Uterus (tissue), 4 donors: Measurements from ENCODE around the gene RAB3D. TPM values are rescaled to one million over a fixed set of nuclear protein-coding genes. Genes with fewer than 3 reads are reported as not detected.
"Not testable (repeated sequence)": the region's sequence is repeated elsewhere in the genome, so short reads cannot be mapped to it uniquely, and the experiment has no call there.

ENCODE experiments used
- DNase-seq, 2 donors: peaks; one replicate each; pipeline ENCODE4 v3.0.0-alpha.2; 2019 to 2020
- H3K27ac ChIP-seq, 2 donors: fragments of 200-600 bp; sonication (generic); 1 replicate in 1 of 2; 2 replicates in 1 of 2; pipeline ENCODE4 v1.5.1; 2016 to 2018
- H3K27me3 ChIP-seq, 2 donors: fragments of 200-600 bp; sonication (generic); one replicate each; pipeline ENCODE4 v1.5.1; 2018 to 2019; ENCODE audit warnings: control low read depth in 1 of 2
- H3K36me3 ChIP-seq, 2 donors: fragments of 200-600 bp; sonication (generic); one replicate each; pipeline ENCODE4 v1.5.1; 2019; ENCODE audit warnings: control low read depth in 1 of 2
- H3K4me1 ChIP-seq, 2 donors: fragments of 200-600 bp; sonication (generic); one replicate each; pipeline ENCODE4 v1.5.1; 2018 to 2019; ENCODE audit warnings: control low read depth in 1 of 2
- H3K4me3 ChIP-seq, 2 donors: fragments of 200-600 bp; sonication (generic); 1 replicate in 1 of 2; 2 replicates in 1 of 2; pipeline ENCODE4 v1.5.1; 2018 to 2019; ENCODE audit warnings: mild to moderate bottlenecking in 1 of 2
- H3K9me3 ChIP-seq, 2 donors: fragments of 200-600 bp; sonication (generic); one replicate each; pipeline ENCODE4 v1.5.1; 2019; ENCODE audit warnings: control low read depth in 1 of 2
- CTCF ChIP-seq, 4 experiments: fragments of 200-600 bp in 2 of 4; fragments of 450-650 bp in 2 of 4; sonication (generic) in 2 of 4; IDR thresholded peaks; one replicate each; pipeline ENCODE4 v1.5.1; 2016 to 2019; ENCODE audit warnings: antibody characterized with exemption in 4 of 4, mild to moderate bottlenecking in 2 of 4, moderate library complexity in 1 of 4
- POLR2A ChIP-seq, 2 donors: fragments of 450-650 bp; IDR thresholded peaks; one replicate each; pipeline ENCODE4 v1.6.1; 2016; ENCODE audit warnings: antibody characterized with exemption in 2 of 2, mild to moderate bottlenecking in 1 of 2, moderate library complexity in 1 of 2
- intact Hi-C: fragments of 100-400 bp; cut with DNase I; formaldehyde crosslinking; loops from one replicate; pipeline ENCODE4 v1.15.1; 2023; ENCODE audit warnings: low total_unique reads
- total RNA-seq, 4 donors: library from RNA; depleted of rRNA in 3 of 4; stranded (reverse); fragments of >200 nt in 3 of 4; gene quantifications; one replicate each; pipeline versions ENCODE4 v1.1.0 to v1.2.4, GENCODE V29; 2014 to 2023
- donor health status: DM: yes; HTN: yes; CAD: no.

RAB3D gene
- total RNA-seq, 4 donors from 2014 or later: 14.3 to 61.6 (median 25.7) TPM

- TF ChIP-seq CTCF (IDR thresholded peaks at IDR 0.05) (no peak), POLR2A (IDR thresholded peaks at IDR 0.05) (no peak)
- H3K27ac ChIP-seq: peak overlapping the region; percentile 83 to 88
- H3K4me1 ChIP-seq: no peaks in the 10 kb centered on the region
- no peaks in the 10 kb centered on the region for H3K9me3 ChIP-seq
- DNase-seq: no peak
- H3K36me3 ChIP-seq: no peaks in the 10 kb centered on the region
- no peaks in the 10 kb centered on the region for H3K27me3 ChIP-seq
- intact Hi-C loops: no loop called here
- no peak overlapping the region for H3K4me3 ChIP-seq
Measured at GRCh38 chr19:11338121-11338520, 1.3 kb downstream of the RAB3D start.

- intact Hi-C loops: no loop called here
- Histone ChIP-seq H3K36me3 (no peaks in the 10 kb centered on the region), H3K4me3 (no peak overlapping the region), H3K27me3 (no peaks in the 10 kb centered on the region), H3K4me1 (no peaks in the 10 kb centered on the region), H3K9me3 (no peaks in the 10 kb centered on the region), H3K27ac (no peak overlapping the region)
- DNase-seq: no peak
- TF ChIP-seq CTCF (IDR thresholded peaks at IDR 0.05) (no peak), POLR2A (IDR thresholded peaks at IDR 0.05) (no peak)
Measured at GRCh38 chr19:11337080-11337479, 2.4 kb downstream of the RAB3D start.

GRCh38 chr19:11335449-11336146 is 3.9 kb downstream of the RAB3D start:
- no peaks in the 10 kb centered on the region for H3K36me3 ChIP-seq
- H3K27ac ChIP-seq: no peak overlapping the region
- intact Hi-C loops: no loop called here
- TF ChIP-seq POLR2A (IDR thresholded peaks at IDR 0.05) (no peak), CTCF (IDR thresholded peaks at IDR 0.05) (no peak)
- H3K9me3 ChIP-seq: no peaks in the 10 kb centered on the region
- no peaks in the 10 kb centered on the region for H3K27me3 ChIP-seq
- no peaks in the 10 kb centered on the region for H3K4me1 ChIP-seq
- no peak overlapping the region for H3K4me3 ChIP-seq
- DNase-seq: no peak

GRCh38 chr19:11333838-11334237 is 5.6 kb downstream of the RAB3D start:
- H3K27me3 ChIP-seq, H3K36me3 ChIP-seq, DNase-seq, H3K4me3 ChIP-seq, H3K4me1 ChIP-seq, H3K9me3 ChIP-seq, intact Hi-C loops, H3K27ac ChIP-seq: not testable (repeated sequence)

- no peak for DNase-seq
- Histone ChIP-seq H3K4me3 (no peak overlapping the region), H3K9me3 (no peaks in the 10 kb centered on the region), H3K27ac (no peak overlapping the region), H3K36me3 (no peaks in the 10 kb centered on the region), H3K27me3 (no peaks in the 10 kb centered on the region), H3K4me1 (no peaks in the 10 kb centered on the region)
- intact Hi-C loops: no loop called here
- TF ChIP-seq CTCF (IDR thresholded peaks at IDR 0.05): no peak
- no peak for TF ChIP-seq POLR2A (IDR thresholded peaks at IDR 0.05)
Measured at GRCh38 chr19:11332822-11333221, 6.6 kb downstream of the RAB3D start.

- no peak overlapping the region for H3K4me3 ChIP-seq
- DNase-seq: no peak
- H3K36me3 ChIP-seq: no peaks in the 10 kb centered on the region
Measured at GRCh38 chr19:11331502-11331901, 8.0 kb downstream of the RAB3D start.

More at GRCh38 chr19:11331502-11331901, 8.0 kb downstream of the RAB3D start:
- TF ChIP-seq POLR2A (IDR thresholded peaks at IDR 0.05): no peak
- no peak for TF ChIP-seq CTCF (IDR thresholded peaks at IDR 0.05)
- Histone ChIP-seq H3K27ac (no peak overlapping the region), H3K4me1 (no peaks in the 10 kb centered on the region), H3K27me3 (no peaks in the 10 kb centered on the region), H3K9me3 (no peaks in the 10 kb centered on the region)
- intact Hi-C loops: no loop called here
